HG03064 (cell line): Measurements from ENCODE around the gene ZXDC.

Experiments used
- ATAC-seq: cut with Tn5 transposase; IDR thresholded peaks from one replicate; pipeline ENCODE4 v1.9.1; 2021; ENCODE audit warnings: low read depth; ENCODE audit not compliant: unreplicated experiment

ZXDC gene

DNA sequence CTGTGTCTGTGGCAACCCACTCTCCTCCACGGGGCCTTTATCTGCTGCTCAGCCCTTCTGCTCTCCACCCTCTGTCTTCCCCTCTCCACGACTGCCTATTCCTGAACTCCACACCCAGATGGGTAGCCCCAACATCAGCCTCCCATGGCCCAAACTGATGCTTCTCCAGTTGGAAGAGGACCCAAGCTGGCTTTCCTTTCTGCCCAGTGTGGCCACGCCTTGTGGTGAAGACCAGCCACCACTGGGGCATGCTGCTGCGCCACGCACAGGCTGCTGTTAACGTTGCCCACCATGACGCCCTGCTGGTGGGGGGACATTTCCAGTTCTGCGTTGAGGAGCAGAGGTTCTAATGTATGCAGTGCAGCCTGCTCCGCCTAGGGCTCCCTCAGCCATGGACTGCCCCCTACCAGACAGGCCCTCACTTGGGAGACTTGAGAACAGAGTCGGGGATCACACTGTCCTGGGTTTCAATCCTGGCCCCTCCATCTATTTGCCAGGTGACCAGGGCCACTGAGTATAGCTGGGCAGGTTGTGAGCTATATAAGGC, 54.0 kb downstream of the ZXDC start:
- ATAC-seq, result no peak

DNA sequence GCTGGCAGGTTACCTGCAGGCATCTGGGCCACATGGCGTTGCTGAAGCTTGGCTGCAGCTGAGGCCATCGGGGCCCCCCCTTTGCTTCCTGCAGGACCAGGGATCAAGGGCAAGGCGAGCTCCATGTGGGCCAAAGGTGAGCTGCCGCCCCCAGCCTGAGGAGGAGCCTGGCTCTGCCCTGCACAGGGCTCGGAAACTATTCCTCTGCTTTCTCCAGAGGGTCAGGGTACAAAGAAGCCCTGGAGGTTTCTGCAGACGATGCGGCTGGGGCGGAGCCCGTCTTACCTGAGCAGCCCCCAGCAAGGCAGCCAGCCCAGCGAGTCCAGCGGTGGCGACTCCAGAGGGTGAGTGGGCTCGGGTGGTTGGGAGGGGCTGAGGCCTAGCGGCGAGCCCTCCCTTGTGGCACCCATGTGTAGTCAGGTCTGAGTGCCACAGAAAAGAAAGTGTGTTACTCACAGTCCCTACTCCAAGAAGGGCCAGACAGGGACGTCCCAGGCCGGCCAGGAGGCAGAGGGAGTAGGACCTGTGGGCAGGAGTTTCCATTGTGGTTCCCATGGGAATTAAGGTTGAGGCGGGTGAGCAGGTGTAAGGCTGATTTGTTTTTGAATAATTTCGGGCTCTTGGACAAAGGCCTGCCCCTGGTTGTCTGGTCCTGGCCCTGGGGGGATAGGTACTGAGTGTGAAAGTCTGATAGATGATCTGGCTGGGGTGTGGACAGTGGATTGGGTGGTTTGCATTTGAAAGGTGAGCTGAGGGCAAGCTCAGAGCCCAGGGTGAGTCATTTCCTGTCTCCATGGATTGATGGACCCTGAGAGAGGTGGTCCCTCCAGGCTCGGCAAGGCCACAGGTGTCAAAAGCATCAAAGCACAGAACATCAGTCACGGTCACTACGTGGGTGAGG, 55.6 kb downstream of the ZXDC start:
- ATAC-seq, result no peak

DNA sequence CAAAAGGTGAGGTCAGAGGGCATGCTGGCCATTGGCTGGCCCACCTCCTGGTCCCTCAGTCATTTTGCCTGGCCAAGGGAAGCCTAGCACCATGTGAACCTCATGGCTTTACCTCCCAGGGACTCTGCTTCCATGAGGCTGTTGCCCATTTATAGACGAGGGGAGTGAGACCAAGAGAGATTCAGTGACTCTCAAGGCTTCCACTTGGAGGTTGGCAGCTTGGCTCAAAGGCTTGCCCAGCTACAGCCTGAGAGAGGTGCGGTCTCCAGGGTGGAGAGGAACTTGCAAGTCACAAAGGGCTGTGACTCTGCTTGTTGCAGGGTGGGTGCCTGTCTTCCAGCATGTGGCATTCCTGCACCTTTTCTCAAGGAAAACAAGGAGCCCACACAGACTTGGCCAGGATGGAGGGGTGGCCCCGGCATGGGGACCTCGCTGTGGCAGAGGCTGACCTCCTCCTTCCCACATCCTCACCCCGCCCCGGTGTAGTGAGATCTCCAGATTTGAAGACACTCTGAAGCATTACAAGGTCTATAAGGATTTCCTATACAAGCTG, 56.5 kb downstream of the ZXDC start:
- ATAC-seq, result no peak

DNA sequence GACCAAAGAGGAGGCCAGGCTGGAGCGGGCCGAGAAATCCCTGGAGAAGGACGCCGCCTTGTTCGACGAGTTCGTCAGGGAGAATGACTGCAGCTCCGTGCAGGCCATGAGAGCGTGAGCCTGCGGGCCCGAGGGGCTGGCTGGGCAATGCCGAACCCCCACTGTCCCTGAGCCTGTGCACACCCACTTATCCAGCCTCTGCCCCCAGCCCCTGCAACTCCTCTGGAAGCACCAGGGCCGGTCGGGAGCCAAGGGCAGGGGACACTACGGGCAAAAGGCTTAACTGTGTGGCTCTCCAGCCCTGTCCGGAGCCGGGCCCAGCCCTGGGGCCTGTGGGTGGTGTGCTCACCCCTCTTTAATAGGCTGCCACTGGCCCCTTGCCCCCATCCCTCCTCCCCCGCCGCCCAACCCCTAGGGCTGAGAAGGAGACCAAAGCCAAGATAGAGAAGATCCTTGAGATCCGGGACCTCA, 57.0 kb downstream of the ZXDC start:
- no peak for ATAC-seq

DNA sequence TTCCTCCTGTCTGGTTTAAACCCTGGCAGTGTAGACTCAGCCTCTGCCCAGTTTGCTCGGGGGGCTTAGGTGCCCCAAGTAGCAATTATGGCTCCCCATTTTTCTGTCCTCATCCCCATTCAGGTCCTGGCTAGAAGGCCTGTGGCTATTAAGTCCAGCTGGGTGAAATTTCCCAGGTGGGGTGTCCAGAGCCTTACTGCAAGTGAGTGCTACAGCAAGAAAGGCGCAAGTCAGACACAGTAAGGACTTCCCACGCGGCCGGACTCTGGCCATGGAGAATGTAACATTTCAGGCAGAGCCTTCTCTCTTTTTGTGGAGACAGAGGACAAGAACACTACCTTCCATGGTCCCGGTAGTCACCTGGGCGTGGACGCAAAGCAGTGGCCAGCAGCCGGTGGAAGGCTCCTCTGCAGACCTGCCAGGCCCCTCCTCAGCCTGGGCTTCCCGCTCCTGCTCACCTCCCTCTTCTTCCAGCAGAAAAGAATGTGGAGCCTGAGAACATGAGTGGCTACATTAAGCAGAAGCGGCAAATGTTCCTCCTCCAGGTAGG, 57.6 kb downstream of the ZXDC start:
- ATAC-seq, result no peak

DNA sequence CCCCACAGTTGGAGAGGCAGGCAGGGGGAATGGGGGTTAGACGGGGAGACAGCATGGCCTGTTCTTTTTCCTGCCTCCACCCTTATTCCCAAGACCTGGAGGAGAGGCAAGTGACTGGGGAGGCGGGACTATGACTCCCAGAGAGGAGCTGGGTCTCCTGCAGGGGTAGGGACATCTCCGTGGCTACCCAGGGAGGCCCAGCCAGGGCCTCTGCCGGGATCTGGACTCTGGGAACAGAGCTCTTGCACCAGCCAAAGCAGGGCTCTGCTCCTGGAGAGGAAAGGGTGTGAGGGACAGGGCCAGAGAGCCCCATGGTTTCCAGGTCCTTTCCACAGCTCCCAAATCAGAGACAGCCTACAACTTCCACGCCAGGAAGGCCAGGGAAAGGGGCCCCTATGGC, 58.2 kb downstream of the ZXDC start:
- ATAC-seq, result no peak

DNA sequence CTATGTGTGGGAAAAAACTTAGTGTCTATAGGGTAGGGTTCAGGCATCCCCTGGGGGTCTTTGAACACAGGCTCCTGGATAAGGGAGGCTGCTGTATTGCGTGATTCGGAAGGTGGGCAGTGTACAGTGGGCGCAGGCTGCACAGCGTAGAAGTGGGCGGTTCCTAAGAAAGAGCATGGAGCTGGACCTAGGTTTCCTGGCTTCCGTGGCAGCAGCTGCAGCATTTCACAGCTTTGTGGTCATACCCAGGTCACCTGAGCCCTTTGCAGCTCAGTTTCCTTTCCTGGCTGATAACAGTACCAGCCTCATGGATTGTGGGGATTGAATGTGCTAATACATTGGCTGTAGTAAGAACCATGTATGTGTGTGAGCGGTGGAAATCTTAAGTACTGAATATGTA, 58.7 kb downstream of the ZXDC start:
- no peak for ATAC-seq

DNA sequence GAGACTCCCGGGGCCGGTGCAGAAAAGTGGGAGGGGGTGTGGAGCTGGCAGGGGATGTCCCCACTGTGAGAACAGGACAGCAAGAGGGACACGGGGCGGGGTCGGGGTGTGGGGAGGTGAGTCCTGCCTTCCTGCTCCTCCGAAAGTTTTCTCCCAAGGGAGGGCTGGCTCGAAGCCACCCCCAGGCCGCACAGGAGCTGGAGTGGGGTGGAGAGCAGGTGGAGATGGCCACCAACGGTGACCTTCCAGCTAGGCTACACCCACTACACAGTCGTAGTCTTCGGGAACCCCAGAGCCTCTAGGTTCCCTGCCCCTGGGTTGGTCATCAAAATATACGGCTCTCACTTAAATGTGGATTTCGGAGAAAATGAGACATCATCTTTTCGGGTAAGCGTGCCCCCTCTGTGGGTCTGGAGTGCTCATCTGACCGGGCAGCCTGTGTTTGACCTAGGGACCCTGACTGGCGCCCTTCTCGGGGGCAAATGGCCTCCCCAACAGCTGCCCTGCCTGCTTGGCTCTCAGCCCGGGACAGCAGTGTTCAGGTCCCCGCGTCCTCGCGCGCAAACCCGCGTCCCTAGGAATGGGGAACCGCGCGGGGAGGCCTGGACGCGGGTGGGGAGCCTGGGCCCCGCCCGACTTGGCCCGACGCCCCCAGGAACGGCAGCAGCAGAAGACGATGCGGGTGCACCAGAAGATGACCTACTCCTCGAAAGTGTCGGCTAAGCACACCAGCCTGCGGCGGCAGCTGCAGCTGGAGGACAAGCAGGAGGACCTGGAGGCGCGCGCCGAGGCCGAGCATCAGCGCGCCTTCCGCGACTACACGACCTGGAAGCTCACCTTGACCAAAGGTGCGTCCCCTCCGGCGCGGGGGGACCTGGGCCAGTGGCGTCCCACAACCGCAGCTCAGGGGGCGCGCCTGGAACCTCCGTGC, 59.8 kb downstream of the ZXDC start:
- no peak for ATAC-seq

DNA sequence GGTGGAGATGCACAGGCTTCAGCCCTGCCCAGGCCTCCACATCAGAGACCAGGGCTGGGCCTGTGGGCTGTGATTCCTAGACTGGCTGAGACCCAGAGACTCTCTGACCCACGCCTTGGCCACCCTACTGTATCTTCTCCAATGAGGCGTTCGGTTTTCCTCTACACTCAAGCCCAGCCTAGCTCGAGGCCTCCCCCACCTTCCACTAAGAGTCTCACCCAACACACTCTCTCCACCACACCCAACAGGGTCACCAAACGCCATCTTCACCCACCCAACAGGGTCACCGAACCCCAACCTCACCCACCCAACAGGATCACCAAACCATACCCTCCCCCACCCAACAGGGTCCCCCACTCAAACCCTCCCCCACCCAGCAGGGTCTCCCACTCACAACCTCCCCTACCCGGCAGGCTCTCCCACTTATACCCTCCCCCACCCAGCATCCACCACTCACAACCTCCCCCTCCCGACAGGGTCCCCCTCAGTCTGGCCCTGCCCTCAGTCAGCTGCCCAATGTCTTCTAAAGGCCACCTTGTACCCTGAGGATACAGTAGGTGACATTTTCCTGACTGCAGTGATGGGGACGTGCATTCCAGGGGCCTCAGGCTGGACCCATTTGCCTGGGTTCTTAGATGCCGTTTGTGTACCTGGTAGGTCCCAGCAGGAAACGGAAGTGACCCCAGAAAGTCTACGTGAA, 60.6 kb downstream of the ZXDC start:
- ATAC-seq, result no peak

DNA sequence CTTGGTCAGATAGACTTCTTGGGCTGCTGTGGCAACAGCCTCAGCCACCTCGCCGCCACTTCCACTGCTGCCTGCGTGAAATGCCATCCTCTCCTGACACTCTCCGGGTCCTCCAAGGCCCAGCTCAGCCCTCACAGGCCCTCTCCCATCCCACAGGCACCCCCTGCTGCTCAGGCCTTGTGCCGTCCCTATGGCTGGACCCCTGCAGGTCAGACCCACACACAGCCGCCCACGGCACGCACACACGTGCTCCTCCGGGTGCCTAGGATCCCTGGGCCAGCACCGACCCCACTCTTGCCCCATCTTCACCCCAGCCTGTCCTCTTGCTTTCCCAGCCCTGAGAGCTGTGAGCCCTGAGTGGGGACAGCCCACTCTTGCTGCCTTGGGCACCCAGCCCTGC, 61.3 kb downstream of the ZXDC start:
- no peak for ATAC-seq

DNA sequence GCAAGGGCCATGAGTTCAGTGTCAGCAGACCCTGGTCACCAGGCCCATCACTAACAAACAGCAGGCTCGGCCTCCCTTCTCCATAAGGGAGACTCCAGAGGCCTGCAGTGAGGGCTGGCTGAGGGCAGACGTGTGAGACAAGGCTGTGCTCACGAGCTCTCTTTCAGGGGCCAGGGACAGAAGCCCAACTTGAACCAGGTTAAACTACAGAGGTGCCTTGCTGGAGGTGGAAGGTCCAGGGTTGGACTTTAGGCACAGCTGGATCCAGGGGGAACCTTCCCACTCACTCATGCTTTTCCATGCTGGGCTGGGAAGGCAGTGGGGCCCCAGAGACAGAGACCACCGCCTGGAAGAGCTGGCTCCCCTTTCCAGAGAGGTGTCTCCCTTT, 62.0 kb downstream of the ZXDC start:
- ATAC-seq, result no peak

DNA sequence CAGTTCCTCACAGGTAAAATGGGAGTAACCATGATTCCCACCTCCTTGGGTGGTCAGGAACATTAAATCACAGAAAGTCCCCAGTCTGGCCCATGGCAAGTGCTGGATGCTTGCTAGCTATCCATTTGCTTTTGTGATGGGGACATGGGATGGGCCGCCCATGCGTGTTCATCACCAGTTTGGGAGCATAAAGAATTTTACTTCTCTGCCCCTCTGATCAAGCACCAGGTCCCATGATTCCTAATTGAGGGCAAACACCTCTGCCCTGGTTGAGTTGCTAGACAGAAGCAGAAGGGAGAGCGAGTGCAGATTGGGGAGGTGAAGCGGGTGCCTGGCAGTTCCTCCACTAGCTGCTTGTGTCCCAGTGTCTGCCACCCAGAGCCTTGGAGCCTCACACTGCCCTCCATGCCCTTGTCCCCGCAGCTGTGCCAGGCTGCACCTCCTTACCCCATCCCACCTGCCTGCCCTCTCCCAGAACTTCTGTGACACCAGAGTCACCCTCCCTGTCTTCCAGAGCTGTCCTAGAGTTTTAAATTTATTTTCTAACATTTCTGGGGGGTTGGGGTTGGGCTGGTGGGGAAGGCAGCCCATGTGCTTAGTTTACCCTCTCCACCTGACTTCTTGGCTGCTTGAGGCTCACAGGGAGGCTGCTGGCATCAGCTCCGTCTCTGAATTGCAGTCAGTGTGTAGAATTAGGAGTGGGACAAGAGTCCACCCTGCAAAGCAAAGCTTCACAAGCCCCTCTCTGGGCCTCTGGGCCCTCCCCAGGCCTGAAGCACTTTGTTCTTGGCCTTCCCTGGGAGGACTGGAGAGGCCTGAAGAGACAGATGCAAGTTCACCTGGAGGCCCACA, 62.6 kb downstream of the ZXDC start:
- no peak for ATAC-seq

DNA sequence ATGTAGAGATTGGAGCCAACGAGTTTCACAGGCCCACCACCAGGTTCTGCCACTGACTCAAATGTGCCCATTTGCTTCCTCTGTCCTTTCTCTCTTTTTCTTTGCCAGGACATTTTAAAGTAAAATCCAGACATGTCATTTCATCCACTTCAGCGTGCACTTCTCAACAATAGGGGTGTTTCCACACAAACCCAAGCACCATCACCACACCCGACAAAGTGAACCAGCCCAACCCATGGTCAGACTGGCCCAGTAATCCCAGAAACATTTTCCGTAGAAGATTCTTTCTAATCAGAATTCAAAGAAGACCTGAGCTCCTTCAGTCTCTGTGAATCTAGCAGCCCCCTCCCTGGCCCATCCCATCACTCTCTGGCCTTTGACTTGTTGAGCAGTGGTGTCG, 67.6 kb downstream of the ZXDC start:
- ATAC-seq, result no peak

DNA sequence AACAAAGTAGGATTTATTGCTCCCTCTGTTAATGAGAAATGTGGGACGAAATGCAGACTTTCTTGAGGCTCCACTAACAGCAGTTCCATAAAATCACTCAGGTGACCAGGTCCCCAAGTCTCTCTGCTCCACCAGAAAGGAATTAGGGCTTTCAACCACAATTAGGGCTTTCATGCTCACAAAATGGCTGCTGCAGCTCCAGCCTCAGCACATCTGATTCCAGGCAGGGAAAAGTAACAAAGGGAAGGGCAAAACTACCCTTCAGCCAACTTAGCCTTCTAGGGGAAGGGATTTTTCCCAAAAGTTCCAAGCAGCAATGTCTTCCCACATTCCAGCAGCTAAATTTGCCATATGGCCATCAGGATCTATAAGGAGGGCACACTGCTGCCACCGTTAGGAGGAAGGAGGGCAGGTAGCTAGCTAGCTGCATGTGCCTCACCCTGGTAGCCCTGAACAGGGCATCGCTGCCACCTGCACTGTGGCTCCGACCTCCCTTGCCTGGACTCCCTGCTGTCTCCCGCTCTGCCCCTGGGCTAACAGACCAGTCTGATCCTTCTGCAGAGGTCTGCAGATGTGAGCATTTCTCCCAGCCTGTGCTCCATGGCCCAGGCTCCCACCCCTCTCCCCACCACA, 68.2 kb downstream of the ZXDC start:
- no peak for ATAC-seq

DNA sequence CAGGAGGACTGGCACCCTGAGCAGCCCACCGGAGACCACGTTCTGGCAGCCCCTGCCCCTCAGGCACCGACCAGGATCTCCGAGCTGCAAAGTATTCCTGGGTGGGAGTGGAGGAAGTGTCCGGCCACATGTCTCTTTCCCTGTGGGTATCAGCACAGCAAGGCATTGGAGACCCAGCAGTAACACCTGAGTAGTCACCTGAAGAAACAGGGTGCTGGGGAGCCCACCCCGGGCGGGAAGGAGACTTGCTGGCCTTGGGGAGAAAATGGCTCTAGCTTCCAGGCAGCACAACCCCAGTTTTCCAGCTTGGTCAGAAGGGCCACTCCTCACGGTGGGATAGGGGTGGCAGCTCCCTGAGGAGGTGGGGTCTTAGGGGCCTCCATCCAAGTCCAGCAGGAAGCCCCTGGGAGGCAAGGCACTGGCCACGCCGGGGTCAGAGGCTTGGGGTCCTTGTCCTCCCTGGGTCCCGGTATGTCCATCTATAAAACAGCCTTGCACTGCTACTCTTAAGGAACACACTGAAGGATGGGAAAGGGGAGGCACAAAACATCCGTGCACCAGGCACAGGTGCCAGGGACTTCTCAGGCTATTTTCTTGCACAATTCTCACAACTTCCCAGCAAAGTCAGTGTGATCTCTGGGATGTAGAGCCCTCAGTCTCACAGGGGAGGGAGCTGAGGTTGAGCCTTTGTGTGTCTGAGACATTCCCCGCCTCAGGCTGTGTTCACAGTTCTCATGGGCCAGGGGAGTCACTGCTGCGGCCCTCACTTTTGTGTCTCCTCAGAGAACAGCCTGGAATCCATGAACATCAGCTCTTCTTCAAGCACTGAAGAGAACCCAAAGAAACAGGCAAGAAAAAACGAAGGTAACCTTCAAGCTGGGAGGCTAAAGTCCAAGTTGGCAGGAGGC, 69.0 kb downstream of the ZXDC start:
- no peak for ATAC-seq

DNA sequence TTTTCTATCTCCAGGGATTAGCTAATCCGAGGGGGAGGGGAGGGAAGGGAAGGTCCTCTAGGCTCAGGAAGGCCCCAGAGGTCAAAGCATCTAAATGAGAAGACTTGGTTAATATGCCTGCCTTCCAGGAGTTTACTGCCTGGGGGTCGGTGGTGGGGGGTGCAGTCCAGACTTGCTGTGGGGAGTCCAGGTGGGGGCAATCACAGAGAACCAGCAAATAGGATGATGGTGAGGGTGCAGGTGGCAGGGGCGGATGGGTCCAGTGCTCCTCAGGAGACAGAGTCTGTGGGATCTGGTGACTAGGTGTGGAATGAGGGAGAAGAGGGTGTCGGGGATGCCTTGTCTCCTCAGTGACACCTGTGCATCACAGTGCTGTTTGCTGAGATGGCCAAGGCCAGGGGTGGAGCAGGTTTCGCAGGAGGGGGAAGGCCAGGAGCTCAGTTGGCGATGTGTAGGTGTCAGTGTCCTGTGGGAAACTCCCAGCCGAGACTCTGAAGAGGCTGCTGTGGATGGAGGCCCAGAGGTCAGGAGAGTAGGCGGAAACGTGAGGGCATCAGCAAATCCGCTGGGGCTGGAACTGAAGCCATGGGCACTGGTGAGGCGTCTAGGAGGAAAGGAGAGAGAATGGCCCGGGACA, 72.9 kb downstream of the ZXDC start:
- ATAC-seq, result no peak

DNA sequence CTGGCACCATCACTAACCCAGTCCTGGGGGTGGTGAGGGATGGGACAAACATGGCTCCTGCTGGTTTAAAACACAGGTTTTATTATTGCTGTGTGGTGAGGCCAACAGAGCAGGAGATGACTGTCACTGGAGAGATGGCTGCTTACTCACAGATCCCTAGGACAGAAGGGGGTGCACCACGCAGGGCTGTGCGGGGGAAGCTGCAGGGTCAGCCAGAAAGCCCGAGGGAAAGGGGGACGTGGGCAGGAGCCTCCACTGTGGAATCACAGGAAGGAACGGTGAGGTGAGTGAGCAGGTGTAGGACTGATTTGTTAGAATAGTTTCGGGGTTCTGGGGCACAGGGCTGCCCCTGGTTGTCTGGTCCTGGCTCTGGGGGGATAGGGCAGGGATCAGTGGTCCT, 73.5 kb downstream of the ZXDC start:
- ATAC-seq, result no peak
